Stimulated activated CD4-positive, alpha-beta T cell treated with anti-CD3 and anti-CD28 coated beads, Interleukin-1b, Interleukin-23, amount 100 ng/mL, for 4 hours (primary cell): Measurements from ENCODE around the gene TBC1D22A.
"Not testable (repeated sequence)": the region's sequence is repeated elsewhere in the genome, so short reads cannot be mapped to it uniquely, and the experiment has no call there.

Experiments used
- DNase-seq, 2 donors: peaks; one replicate each; pipeline ENCODE4 v3.0.0-alpha.2; 2020; ENCODE audit warnings: low read depth in 2 of 2

Gene TBC1D22A

GRCh38 chr22:46812034-46812605 lies 49.7 kb downstream of the TBC1D22A start:
- no peak for DNase-seq

- DNase-seq = no peak
These were observed 50.3 kb downstream of the TBC1D22A start for GRCh38 chr22:46812788-46813187.

GRCh38 chr22:46813816-46814597 lies 51.6 kb downstream of the TBC1D22A start:
- DNase-seq = no peak

GRCh38 chr22:46815132-46815531 lies 52.7 kb downstream of the TBC1D22A start:
- DNase-seq = no peak

- DNase-seq = no peak
These were observed 53.1 kb downstream of the TBC1D22A start for GRCh38 chr22:46815559-46815895.

- no peak for DNase-seq
These were observed 53.7 kb downstream of the TBC1D22A start for GRCh38 chr22:46815896-46816731.

- not testable (repeated sequence) for DNase-seq
These were observed 54.9 kb downstream of the TBC1D22A start for GRCh38 chr22:46817390-46817789.

GRCh38 chr22:46823248-46823647 lies 60.8 kb downstream of the TBC1D22A start:
- DNase-seq = no peak

GRCh38 chr22:46823654-46824053 lies 61.2 kb downstream of the TBC1D22A start:
- no peak for DNase-seq

GRCh38 chr22:46824344-46824909 lies 62.0 kb downstream of the TBC1D22A start:
- DNase-seq = no peak

- DNase-seq = no peak
These were observed 62.6 kb downstream of the TBC1D22A start for GRCh38 chr22:46824980-46825544.

GRCh38 chr22:46826438-46827135 lies 64.1 kb downstream of the TBC1D22A start:
- DNase-seq = no peak

- DNase-seq = no peak
These were observed 64.8 kb downstream of the TBC1D22A start for GRCh38 chr22:46827136-46827780.

GRCh38 chr22:46827781-46828180 lies 65.3 kb downstream of the TBC1D22A start:
- no peak for DNase-seq

GRCh38 chr22:46828323-46828900 lies 66.0 kb downstream of the TBC1D22A start:
- no peak for DNase-seq

GRCh38 chr22:46829117-46829891 lies 66.9 kb downstream of the TBC1D22A start:
- DNase-seq = no peak

- DNase-seq = no peak
These were observed 67.7 kb downstream of the TBC1D22A start for GRCh38 chr22:46829941-46830715.

GRCh38 chr22:46830841-46831240 lies 68.4 kb downstream of the TBC1D22A start:
- DNase-seq = no peak

- no peak for DNase-seq
These were observed 70.8 kb downstream of the TBC1D22A start for GRCh38 chr22:46833228-46833627.
